ENCODE data around the gene ABCC12. TPM values are rescaled to one million over a fixed set of nuclear protein-coding genes. Genes with fewer than 3 reads are reported as not detected.
"Not testable (repeated sequence)": the region's sequence is repeated elsewhere in the genome, so short reads cannot be mapped to it uniquely, and the experiment has no call there.

ABCC12 gene
- total RNA-seq (2014; rRNA removed; shearing (Covaris generic); ENCODE audit: low replicate concordance) = not detected in 2 replicates

- no peak for DNase-seq (ENCODE audit: low read depth)
- in situ Hi-C loops (cut with HindIII; ENCODE audit: low pct_unique_long_range_greater_than_20kb, low sequenced_read_pairs) = no loop called here
Measured at GRCh38 chr16:48155926-48156789, at the start of gene ABCC12. ABCC12 (minus strand) TSS chr16:48155993; CDS start chr16:48146424, 9,569 bp downstream.

GRCh38 chr16:48204825-48205151 lies 49.0 kb upstream of the ABCC12 start:
- no peak for DNase-seq (ENCODE audit: low read depth)
- in situ Hi-C loops (cut with HindIII; ENCODE audit: low pct_unique_long_range_greater_than_20kb, low sequenced_read_pairs) = no loop called here

- no peak for DNase-seq (ENCODE audit: low read depth)
- in situ Hi-C loops (cut with HindIII; ENCODE audit: low pct_unique_long_range_greater_than_20kb, low sequenced_read_pairs) = no loop called here
Measured at GRCh38 chr16:48203974-48204824, 48.4 kb upstream of the ABCC12 start.

GRCh38 chr16:48201515-48202201 lies 45.9 kb upstream of the ABCC12 start:
- no peak for DNase-seq (ENCODE audit: low read depth)
- in situ Hi-C loops (cut with HindIII; ENCODE audit: low pct_unique_long_range_greater_than_20kb, low sequenced_read_pairs) = no loop called here

GRCh38 chr16:48197294-48197693 lies 41.5 kb upstream of the ABCC12 start:
- in situ Hi-C loops (cut with HindIII; ENCODE audit: low pct_unique_long_range_greater_than_20kb, low sequenced_read_pairs) = no loop called here

GRCh38 chr16:48194828-48195556 lies 39.2 kb upstream of the ABCC12 start:
- DNase-seq (ENCODE audit: low read depth) = peak; percentile 18
- in situ Hi-C loops (cut with HindIII; ENCODE audit: low pct_unique_long_range_greater_than_20kb, low sequenced_read_pairs) = no loop called here

More at GRCh38 chr16:48197294-48197693, 41.5 kb upstream of the ABCC12 start:
- DNase-seq (ENCODE audit: low read depth) = no peak

- no peak for DNase-seq (ENCODE audit: low read depth)
- in situ Hi-C loops (cut with HindIII; ENCODE audit: low pct_unique_long_range_greater_than_20kb, low sequenced_read_pairs) = no loop called here
Measured at GRCh38 chr16:48193846-48194245, 38.1 kb upstream of the ABCC12 start.

- in situ Hi-C loops (cut with HindIII; ENCODE audit: low pct_unique_long_range_greater_than_20kb, low sequenced_read_pairs) = no loop called here
- no peak for DNase-seq (ENCODE audit: low read depth)
Measured at GRCh38 chr16:48188449-48189102, 32.8 kb upstream of the ABCC12 start.

- DNase-seq (ENCODE audit: low read depth) = no peak
- in situ Hi-C loops (cut with HindIII; ENCODE audit: low pct_unique_long_range_greater_than_20kb, low sequenced_read_pairs) = no loop called here
Measured at GRCh38 chr16:48187779-48188178, 32.0 kb upstream of the ABCC12 start.

GRCh38 chr16:48184681-48185080 lies 28.9 kb upstream of the ABCC12 start:
- DNase-seq (ENCODE audit: low read depth) = no peak
- in situ Hi-C loops (cut with HindIII; ENCODE audit: low pct_unique_long_range_greater_than_20kb, low sequenced_read_pairs) = no loop called here

GRCh38 chr16:48182979-48183537 lies 27.3 kb upstream of the ABCC12 start:
- DNase-seq (ENCODE audit: low read depth) = no peak
- in situ Hi-C loops (cut with HindIII; ENCODE audit: low pct_unique_long_range_greater_than_20kb, low sequenced_read_pairs) = no loop called here

- DNase-seq (ENCODE audit: low read depth); in situ Hi-C loops (cut with HindIII; ENCODE audit: low pct_unique_long_range_greater_than_20kb, low sequenced_read_pairs): not testable (repeated sequence)
Measured at GRCh38 chr16:48181746-48182520, 26.1 kb upstream of the ABCC12 start.

- no peak for DNase-seq (ENCODE audit: low read depth)
- in situ Hi-C loops (cut with HindIII; ENCODE audit: low pct_unique_long_range_greater_than_20kb, low sequenced_read_pairs) = no loop called here
Measured at GRCh38 chr16:48180868-48181480, 25.2 kb upstream of the ABCC12 start.

- in situ Hi-C loops (cut with HindIII; ENCODE audit: low pct_unique_long_range_greater_than_20kb, low sequenced_read_pairs) = no loop called here
- DNase-seq (ENCODE audit: low read depth) = no peak
Measured at GRCh38 chr16:48176635-48177408, 21.0 kb upstream of the ABCC12 start.

- no peak for DNase-seq (ENCODE audit: low read depth)
- in situ Hi-C loops (cut with HindIII; ENCODE audit: low pct_unique_long_range_greater_than_20kb, low sequenced_read_pairs) = no loop called here
Measured at GRCh38 chr16:48173889-48174288, 18.1 kb upstream of the ABCC12 start.

- in situ Hi-C loops (cut with HindIII; ENCODE audit: low pct_unique_long_range_greater_than_20kb, low sequenced_read_pairs) = no loop called here
- DNase-seq (ENCODE audit: low read depth) = no peak
Measured at GRCh38 chr16:48172682-48173081, 16.9 kb upstream of the ABCC12 start.
